Activated CD8-positive, alpha-beta T cell treated with anti-CD3 and anti-CD28 coated beads for 36 hours (primary cell): ENCODE measurements around the gene TTC28. TPM values are rescaled to one million over a fixed set of nuclear protein-coding genes. Genes with fewer than 3 reads are reported as not detected.

Experiments
- ATAC-seq: fragments of 200-7000 bp; cut with Tn5 transposase; one replicate; pipeline ENCODE4 v1.10.0; 2021; ENCODE audit warnings: mild to moderate bottlenecking, moderate library complexity
- CTCF ChIA-PET: fragments of 350-600 bp; sonication (Branson Sonifier 250); formaldehyde crosslinking; loops from one replicate; lab custom pipeline; 2021; ENCODE audit warnings: antibody characterized with exemption; lab: Charles Lee
- POLR2A ChIA-PET: fragments of 350-600 bp; sonication (Branson Sonifier 250); formaldehyde crosslinking; loops from one replicate; lab custom pipeline; 2021; ENCODE audit warnings: antibody characterized with exemption; lab: Charles Lee
- DNase-seq: peaks from one replicate; pipeline ENCODE4 v3.0.0-alpha.2; 2020
- H3K27ac Mint-ChIP-seq: one replicate; pipeline ENCODE4 v1.8.0; 2021; ENCODE audit warnings: mild to moderate bottlenecking, mixed read lengths
- H3K27me3 Mint-ChIP-seq: one replicate; pipeline ENCODE4 v1.8.0; 2021; ENCODE audit warnings: mixed read lengths
- H3K36me3 Mint-ChIP-seq: one replicate; pipeline ENCODE4 v1.8.0; 2021; ENCODE audit warnings: low read depth, mixed read lengths
- H3K4me1 Mint-ChIP-seq: one replicate; pipeline ENCODE4 v1.8.0; 2021; ENCODE audit warnings: low read depth, mixed read lengths
- H3K4me3 Mint-ChIP-seq: one replicate; pipeline ENCODE4 v1.8.0; 2021; ENCODE audit warnings: mild to moderate bottlenecking, moderate library complexity, mixed read lengths
- H3K9me3 Mint-ChIP-seq: one replicate; pipeline ENCODE4 v1.8.0; 2021; ENCODE audit warnings: mixed read lengths
- CTCF ChIP-seq: fragments of 200-600 bp; IDR thresholded peaks from one replicate; pipeline ENCODE4 v1.8.0; 2022; ENCODE audit warnings: antibody characterized with exemption, mild to moderate bottlenecking
- intact Hi-C: fragments of 100-400 bp; cut with micrococcal nuclease; formaldehyde crosslinking; loops from one replicate; pipeline ENCODE4 v1.10.0; 2022
- total RNA-seq, 2 experiments: library from RNA; stranded (reverse); gene quantifications; one replicate each; pipeline ENCODE4 v1.2.3, GENCODE V29; 2021

TTC28 gene
- total RNA-seq, 2 experiments from 2014 or later: 0.58 to 1.9 TPM

- Mint-ChIP-seq H3K27ac (no peak overlapping the region), H3K4me1 (no peaks in the 10 kb centered on the region), H3K9me3 (no peaks in the 10 kb centered on the region), H3K4me3 (no peak overlapping the region), H3K36me3 (no peaks in the 10 kb centered on the region), H3K27me3 (no peaks in the 10 kb centered on the region)
- ChIA-PET CTCF (interaction anchor here (0.6 to 2.9 kb wide), 30 partner anchors 9 to 589 kb away, joined by 3 to 15 read pairs (median 3); no protein-coding TSS in a partner anchor), POLR2A (no interaction called here)
- intact Hi-C loops: loop anchor here (2.0 kb wide), 1 partner anchor 575 kb away; no protein-coding TSS in a partner anchor
- peak; percentile 93 for ATAC-seq
- DNase-seq: peak; percentile 80
- TF ChIP-seq CTCF: peak; percentile 97
Measured at GRCh38 chr22:28019881-28020861, 659.5 kb downstream of the TTC28 start.

- ChIA-PET CTCF (interaction anchor here (0.6 to 2.9 kb wide), 18 partner anchors 10 to 581 kb away, joined by 3 to 15 read pairs (median 4); no protein-coding TSS in a partner anchor), POLR2A (no interaction called here)
- intact Hi-C loops: no loop called here
- DNase-seq (peak; percentile 31), ATAC-seq (no peak)
- H3K4me1 Mint-ChIP-seq: no peaks in the 10 kb centered on the region
- no peaks in the 10 kb centered on the region for H3K27me3 Mint-ChIP-seq
- no peak for TF ChIP-seq CTCF
- H3K36me3 Mint-ChIP-seq: no peaks in the 10 kb centered on the region
- H3K9me3 Mint-ChIP-seq: no peaks in the 10 kb centered on the region
- no peak overlapping the region for H3K27ac Mint-ChIP-seq
- no peak overlapping the region for H3K4me3 Mint-ChIP-seq
Measured at GRCh38 chr22:28019360-28019759, 660.3 kb downstream of the TTC28 start.

GRCh38 chr22:28018461-28018927, 661.1 kb downstream of the TTC28 start:
- Mint-ChIP-seq H3K4me3 (no peak overlapping the region), H3K27ac (no peak overlapping the region), H3K4me1 (no peaks in the 10 kb centered on the region), H3K27me3 (no peaks in the 10 kb centered on the region), H3K9me3 (no peaks in the 10 kb centered on the region), H3K36me3 (no peaks in the 10 kb centered on the region)
- no peak for TF ChIP-seq CTCF
- DNase-seq (no peak), ATAC-seq (no peak)
- ChIA-PET CTCF (interaction anchor here (0.8 to 2.9 kb wide), 4 partner anchors 33 to 574 kb away, joined by 3 to 15 read pairs (median 7); no protein-coding TSS in a partner anchor), POLR2A (no interaction called here)
- intact Hi-C loops: no loop called here

GRCh38 chr22:28017859-28018258, 661.8 kb downstream of the TTC28 start:
- H3K36me3 Mint-ChIP-seq: no peaks in the 10 kb centered on the region
- no peak for TF ChIP-seq CTCF
- H3K4me3 Mint-ChIP-seq: no peak overlapping the region
- ATAC-seq (no peak), DNase-seq (no peak)
- no peaks in the 10 kb centered on the region for H3K4me1 Mint-ChIP-seq
- H3K9me3 Mint-ChIP-seq: no peaks in the 10 kb centered on the region
- H3K27ac Mint-ChIP-seq: no peak overlapping the region
- ChIA-PET POLR2A (no interaction called here), CTCF (interaction anchor here (0.8 kb wide), 1 partner anchor 234 kb away, joined by 3 read pairs; no protein-coding TSS in a partner anchor)
- H3K27me3 Mint-ChIP-seq: no peaks in the 10 kb centered on the region
- intact Hi-C loops: no loop called here

- Mint-ChIP-seq H3K27me3 (no peaks in the 10 kb centered on the region), H3K9me3 (no peaks in the 10 kb centered on the region), H3K4me1 (no peaks in the 10 kb centered on the region), H3K36me3 (no peaks in the 10 kb centered on the region), H3K4me3 (no peak overlapping the region), H3K27ac (no peak overlapping the region)
- POLR2A ChIA-PET: no interaction called here
- CTCF ChIA-PET: no interaction called here
- intact Hi-C loops: no loop called here
- DNase-seq (no peak), ATAC-seq (no peak)
- TF ChIP-seq CTCF: no peak
Measured at GRCh38 chr22:28017558-28017820, 662.2 kb downstream of the TTC28 start.
